PFSK-1 (cell line): ENCODE results near the gene ZNF740.
A peak's percentile ranks its signal among the peaks of the same experiment; 100 is the strongest.

ENCODE experiments used
- FOXP2 ChIP-seq: optimal IDR thresholded peaks from 2 replicates; pipeline ENCODE3; 2011; ENCODE audit warnings: borderline replicate concordance, control low read depth, inconsistent platforms; ENCODE audit not compliant: insufficient read depth; ENCODE audit errors: extremely low read length, extremely low read depth
- POLR2AphosphoS5 ChIP-seq: IDR thresholded peaks from 2 replicates; pipeline ENCODE4 v1.6.1; 2012; ENCODE audit warnings: low read depth, mild to moderate bottlenecking, control low read depth, low read length, moderate library complexity
- SIN3A ChIP-seq: IDR thresholded peaks from 2 replicates; pipeline ENCODE4 v1.6.1; 2012; ENCODE audit warnings: mild to moderate bottlenecking, low read length, moderate library complexity, borderline replicate concordance; ENCODE audit not compliant: insufficient read depth
- TAF1 ChIP-seq: IDR thresholded peaks from 2 replicates; pipeline ENCODE4 v1.6.1; 2012; ENCODE audit warnings: low read length, control low read depth, borderline replicate concordance; ENCODE audit not compliant: insufficient read depth
- TF ChIP-seq, protein P1 (sequence below), 2 experiments: IDR thresholded peaks; 2 replicates each; pipeline versions ENCODE4 v1.6.1 to v1.8.0; 2011 to 2012; ENCODE audit warnings: low read depth in 2 of 2, low read length in 2 of 2, control low read depth in 1 of 2, inconsistent platforms in 1 of 2, mild to moderate bottlenecking in 1 of 2, moderate library complexity in 1 of 2; ENCODE audit not compliant: insufficient read depth in 1 of 2

Gene ZNF740

GRCh38 chr12:53208877-53209463, 28.4 kb downstream of the ZNF740 start:
- no peak for TF ChIP-seq POLR2AphosphoS5
- TF ChIP-seq FOXP2, result no peak
- TF ChIP-seq, protein P1, sequence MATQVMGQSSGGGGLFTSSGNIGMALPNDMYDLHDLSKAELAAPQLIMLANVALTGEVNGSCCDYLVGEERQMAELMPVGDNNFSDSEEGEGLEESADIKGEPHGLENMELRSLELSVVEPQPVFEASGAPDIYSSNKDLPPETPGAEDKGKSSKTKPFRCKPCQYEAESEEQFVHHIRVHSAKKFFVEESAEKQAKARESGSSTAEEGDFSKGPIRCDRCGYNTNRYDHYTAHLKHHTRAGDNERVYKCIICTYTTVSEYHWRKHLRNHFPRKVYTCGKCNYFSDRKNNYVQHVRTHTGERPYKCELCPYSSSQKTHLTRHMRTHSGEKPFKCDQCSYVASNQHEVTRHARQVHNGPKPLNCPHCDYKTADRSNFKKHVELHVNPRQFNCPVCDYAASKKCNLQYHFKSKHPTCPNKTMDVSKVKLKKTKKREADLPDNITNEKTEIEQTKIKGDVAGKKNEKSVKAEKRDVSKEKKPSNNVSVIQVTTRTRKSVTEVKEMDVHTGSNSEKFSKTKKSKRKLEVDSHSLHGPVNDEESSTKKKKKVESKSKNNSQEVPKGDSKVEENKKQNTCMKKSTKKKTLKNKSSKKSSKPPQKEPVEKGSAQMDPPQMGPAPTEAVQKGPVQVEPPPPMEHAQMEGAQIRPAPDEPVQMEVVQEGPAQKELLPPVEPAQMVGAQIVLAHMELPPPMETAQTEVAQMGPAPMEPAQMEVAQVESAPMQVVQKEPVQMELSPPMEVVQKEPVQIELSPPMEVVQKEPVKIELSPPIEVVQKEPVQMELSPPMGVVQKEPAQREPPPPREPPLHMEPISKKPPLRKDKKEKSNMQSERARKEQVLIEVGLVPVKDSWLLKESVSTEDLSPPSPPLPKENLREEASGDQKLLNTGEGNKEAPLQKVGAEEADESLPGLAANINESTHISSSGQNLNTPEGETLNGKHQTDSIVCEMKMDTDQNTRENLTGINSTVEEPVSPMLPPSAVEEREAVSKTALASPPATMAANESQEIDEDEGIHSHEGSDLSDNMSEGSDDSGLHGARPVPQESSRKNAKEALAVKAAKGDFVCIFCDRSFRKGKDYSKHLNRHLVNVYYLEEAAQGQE (IDR thresholded peaks at IDR 0.05; ENCODE audit: insufficient read depth in 1 of 2, low read depth in 2 of 2, low read length in 2 of 2), result no peak
- TF ChIP-seq SIN3A, result no peak
- no peak for TF ChIP-seq TAF1

DNA sequence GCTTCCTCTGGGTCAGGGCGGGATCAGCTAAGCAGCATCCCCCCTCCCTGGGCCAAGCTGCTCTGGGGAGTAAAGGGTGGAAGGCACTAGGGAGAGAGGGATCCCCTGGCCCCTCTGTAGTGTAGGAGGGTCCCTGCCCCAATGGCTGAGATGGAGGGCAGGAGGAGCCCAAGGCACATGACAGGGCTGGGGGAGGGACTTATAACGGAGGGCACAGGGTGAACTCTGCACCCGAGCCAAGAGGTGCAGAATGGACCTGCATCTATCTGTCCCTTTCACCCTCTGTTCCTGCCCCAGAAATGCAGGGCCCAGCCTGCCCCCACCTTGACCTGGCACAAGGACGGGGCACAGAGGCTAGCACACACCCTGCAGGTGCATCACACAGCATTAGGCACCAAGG, 30.3 kb downstream of the ZNF740 start:
- TF ChIP-seq POLR2AphosphoS5 (no peak), SIN3A (no peak), TAF1 (no peak), FOXP2 (no peak)
- TF ChIP-seq, protein P1 (IDR thresholded peaks at IDR 0.05; ENCODE audit: insufficient read depth in 1 of 2, low read depth in 2 of 2, low read length in 2 of 2), result no peak

GRCh38 chr12:53211476-53212381, 31.2 kb downstream of the ZNF740 start:
- TF ChIP-seq POLR2AphosphoS5 (no peak), TAF1 (no peak), SIN3A (no peak), FOXP2 (no peak)
- TF ChIP-seq, protein P1 (IDR thresholded peaks at IDR 0.05; ENCODE audit: insufficient read depth in 1 of 2, low read depth in 2 of 2, low read length in 2 of 2), result no peak

- no peak for TF ChIP-seq TAF1
Observed at GRCh38 chr12:53212931-53213330, 32.4 kb downstream of the ZNF740 start.

DNA sequence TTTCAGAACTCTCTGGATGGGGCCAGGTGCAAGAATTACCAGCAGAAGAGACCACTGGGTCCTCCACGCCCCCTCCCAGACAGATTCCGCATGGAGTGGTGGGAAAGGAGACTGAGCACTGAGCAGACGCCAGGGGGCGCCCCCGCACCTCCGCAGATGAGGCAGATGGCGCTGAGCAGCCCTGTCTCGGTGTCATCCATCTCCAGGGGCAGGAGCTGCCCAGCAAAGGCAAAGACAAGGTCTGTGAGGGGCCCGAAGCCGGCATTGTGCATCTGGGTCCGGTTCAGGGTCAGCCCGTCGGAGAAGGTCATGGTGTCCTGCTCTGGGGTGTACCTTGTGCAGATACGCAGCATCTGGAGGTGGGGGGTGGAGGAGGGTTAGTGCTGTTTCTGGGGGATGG, 32.8 kb downstream of the ZNF740 start:
- TF ChIP-seq SIN3A, result no peak
- TF ChIP-seq FOXP2, result peak; percentile 38
- TF ChIP-seq TAF1, result no peak

GRCh38 chr12:53214221-53214620, 33.7 kb downstream of the ZNF740 start:
- TF ChIP-seq POLR2AphosphoS5 (no peak), SIN3A (no peak), TAF1 (no peak), FOXP2 (no peak)
- TF ChIP-seq, protein P1 (IDR thresholded peaks at IDR 0.05; ENCODE audit: insufficient read depth in 1 of 2, low read depth in 2 of 2, low read length in 2 of 2), result no peak
